Measurements from ENCODE around the gene RANBP1. TPM values are rescaled to one million over a fixed set of nuclear protein-coding genes. Genes with fewer than 3 reads are reported as not detected.
A peak's percentile ranks its signal among the peaks of the same experiment; 100 is the strongest.

RANBP1 gene
- total RNA-seq, 1 experiment from 2014 or later: 133 TPM

GRCh38 chr22:20113551-20114310 is 2.2 kb upstream of the RANBP1 start:
- peaks cover 43% of the 10 kb centered on the region for H3K79me2 ChIP-seq (ENCODE audit: low read length)
- H3K4me3 ChIP-seq (ENCODE audit: low read length): no peak overlapping the region
- peaks cover 11% of the 10 kb centered on the region for H3K36me3 ChIP-seq (ENCODE audit: insufficient read depth, low read length)
- H3K9me2 ChIP-seq (replicated peaks; ENCODE audit: insufficient read depth, low read length): no peaks in the 10 kb centered on the region
- no peaks in the 10 kb centered on the region for H3K9me3 ChIP-seq (ENCODE audit: low read length)
- H3K9ac ChIP-seq (ENCODE audit: low read length): no peak overlapping the region
- H4K20me1 ChIP-seq (ENCODE audit: insufficient read depth, low read depth, low read length): peaks cover 6% of the 10 kb centered on the region; the same call in 1 of the 2 replicates
- H3K4me1 ChIP-seq (ENCODE audit: low read length): peaks cover 38% of the 10 kb centered on the region
- DNase-seq: no peak
- H3K4me2 ChIP-seq (ENCODE audit: low read depth, low read length, poor library complexity, severe bottlenecking): no peak overlapping the region
- no peak overlapping the region for H3K27ac ChIP-seq (ENCODE audit: low read length)
- no peaks in the 10 kb centered on the region for H3K27me3 ChIP-seq (ENCODE audit: low read length)
- no peak overlapping the region for H2AFZ ChIP-seq (ENCODE audit: low read length)

GRCh38 chr22:20114506-20115475 is 1.1 kb upstream of the RANBP1 start:
- Histone ChIP-seq H3K9ac (ENCODE audit: low read length) (peak overlapping the region; percentile 89), H4K20me1 (ENCODE audit: insufficient read depth, low read depth, low read length) (peaks cover 14% of the 10 kb centered on the region), H3K9me2 (replicated peaks; ENCODE audit: insufficient read depth, low read length) (no peaks in the 10 kb centered on the region), H3K27ac (ENCODE audit: low read length) (no peak overlapping the region), H3K4me3 (ENCODE audit: low read length) (peak overlapping the region; percentile 94; the same call in 1 of the 2 replicates), H3K36me3 (ENCODE audit: insufficient read depth, low read length) (peaks cover 22% of the 10 kb centered on the region), H3K9me3 (ENCODE audit: low read length) (no peaks in the 10 kb centered on the region), H2AFZ (ENCODE audit: low read length) (no peak overlapping the region), H3K4me2 (ENCODE audit: low read depth, low read length, poor library complexity, severe bottlenecking) (peak overlapping the region; percentile 88), H3K4me1 (ENCODE audit: low read length) (peaks cover 49% of the 10 kb centered on the region), H3K27me3 (ENCODE audit: low read length) (no peaks in the 10 kb centered on the region), H3K79me2 (ENCODE audit: low read length) (peaks cover 53% of the 10 kb centered on the region)
- DNase-seq: no peak

GRCh38 chr22:20116376-20116950 is 559 bp downstream of the RANBP1 start:
- peak overlapping the region; percentile 89 for H3K9ac ChIP-seq (ENCODE audit: low read length)
- peaks cover 21% of the 10 kb centered on the region for H4K20me1 ChIP-seq (ENCODE audit: insufficient read depth, low read depth, low read length)
- no peaks in the 10 kb centered on the region for H3K9me2 ChIP-seq (replicated peaks; ENCODE audit: insufficient read depth, low read length)
- H3K9me3 ChIP-seq (ENCODE audit: low read length): no peaks in the 10 kb centered on the region
- peak; percentile 66 for DNase-seq
- H2AFZ ChIP-seq (ENCODE audit: low read length): no peak overlapping the region
- peaks cover 68% of the 10 kb centered on the region for H3K79me2 ChIP-seq (ENCODE audit: low read length)
- peaks cover 31% of the 10 kb centered on the region for H3K36me3 ChIP-seq (ENCODE audit: insufficient read depth, low read length)
- peak overlapping the region; percentile 88 for H3K4me2 ChIP-seq (ENCODE audit: low read depth, low read length, poor library complexity, severe bottlenecking)
- H3K27me3 ChIP-seq (ENCODE audit: low read length): no peaks in the 10 kb centered on the region
- peak overlapping the region; percentile 94 for H3K4me3 ChIP-seq (ENCODE audit: low read length)
- peaks cover 44% of the 10 kb centered on the region for H3K4me1 ChIP-seq (ENCODE audit: low read length)
- peak overlapping the region; percentile 54 for H3K27ac ChIP-seq (ENCODE audit: low read length)

- peak within 1 kb of the TSS; percentile 94 for H3K4me2 ChIP-seq (ENCODE audit: low read depth, low read length, poor library complexity, severe bottlenecking)
- peaks cover 27% of the 10 kb centered on the region for H4K20me1 ChIP-seq (ENCODE audit: insufficient read depth, low read depth, low read length)
- peak within 1 kb of the TSS; percentile 81 for H3K27ac ChIP-seq (ENCODE audit: low read length)
- H2AFZ ChIP-seq (ENCODE audit: low read length): no peak within 1 kb of the TSS
- H3K9me2 ChIP-seq (replicated peaks; ENCODE audit: insufficient read depth, low read length): no peaks in the 10 kb centered on the region
- H3K9ac ChIP-seq (ENCODE audit: low read length): peak within 1 kb of the TSS; percentile 100
- peak; percentile 99 for DNase-seq
- H3K36me3 ChIP-seq (ENCODE audit: insufficient read depth, low read length): peaks cover 35% of the 10 kb centered on the region
- no peaks in the 10 kb centered on the region for H3K9me3 ChIP-seq (ENCODE audit: low read length)
- peak within 1 kb of the TSS; percentile 94 for H3K4me3 ChIP-seq (ENCODE audit: low read length)
- H3K4me1 ChIP-seq (ENCODE audit: low read length): peaks cover 38% of the 10 kb centered on the region
- H3K27me3 ChIP-seq (ENCODE audit: low read length): no peaks in the 10 kb centered on the region
- H3K79me2 ChIP-seq (ENCODE audit: low read length): peaks cover 75% of the 10 kb centered on the region
Observed at GRCh38 chr22:20116951-20117632, 1.2 kb downstream of the RANBP1 start, which contains the start of gene TRMT2A. TSS of gene TRMT2A (minus strand) at chr22:20117226. CDS start at chr22:20116906, 320 bp downstream.

GRCh38 chr22:20117633-20118299 is 1.9 kb downstream of the RANBP1 start:
- Histone ChIP-seq H4K20me1 (ENCODE audit: insufficient read depth, low read depth, low read length) (peaks cover 32% of the 10 kb centered on the region), H3K27ac (ENCODE audit: low read length) (peak overlapping the region; percentile 81), H3K9me3 (ENCODE audit: low read length) (no peaks in the 10 kb centered on the region), H3K36me3 (ENCODE audit: insufficient read depth, low read length) (peaks cover 39% of the 10 kb centered on the region), H3K9me2 (replicated peaks; ENCODE audit: insufficient read depth, low read length) (no peaks in the 10 kb centered on the region), H2AFZ (ENCODE audit: low read length) (no peak overlapping the region), H3K4me1 (ENCODE audit: low read length) (peaks cover 34% of the 10 kb centered on the region), H3K4me2 (ENCODE audit: low read depth, low read length, poor library complexity, severe bottlenecking) (peak overlapping the region; percentile 94), H3K27me3 (ENCODE audit: low read length) (no peaks in the 10 kb centered on the region), H3K4me3 (ENCODE audit: low read length) (peak overlapping the region; percentile 94), H3K9ac (ENCODE audit: low read length) (peak overlapping the region; percentile 100), H3K79me2 (ENCODE audit: low read length) (peaks cover 78% of the 10 kb centered on the region)
- DNase-seq: peak; percentile 68

- Histone ChIP-seq H3K9me3 (ENCODE audit: low read length) (no peaks in the 10 kb centered on the region), H3K27me3 (ENCODE audit: low read length) (no peaks in the 10 kb centered on the region), H3K27ac (ENCODE audit: low read length) (peak overlapping the region; percentile 81), H3K36me3 (ENCODE audit: insufficient read depth, low read length) (peaks cover 39% of the 10 kb centered on the region), H3K4me3 (ENCODE audit: low read length) (peak overlapping the region; percentile 94), H3K79me2 (ENCODE audit: low read length) (peaks cover 79% of the 10 kb centered on the region), H3K9me2 (replicated peaks; ENCODE audit: insufficient read depth, low read length) (no peaks in the 10 kb centered on the region), H3K4me2 (ENCODE audit: low read depth, low read length, poor library complexity, severe bottlenecking) (peak overlapping the region; percentile 94), H4K20me1 (ENCODE audit: insufficient read depth, low read depth, low read length) (peaks cover 33% of the 10 kb centered on the region), H3K4me1 (ENCODE audit: low read length) (peaks cover 34% of the 10 kb centered on the region), H3K9ac (ENCODE audit: low read length) (peak overlapping the region; percentile 100), H2AFZ (ENCODE audit: low read length) (no peak overlapping the region)
- DNase-seq: peak; percentile 65
Observed at GRCh38 chr22:20118300-20119020, 2.6 kb downstream of the RANBP1 start.

Data from Karpas-422 (cell line).